HEK293 (cell line): ENCODE data around the gene ADAMTS10.

ENCODE experiments used
- SP7 ChIP-seq: fragments of 450-650 bp; formaldehyde crosslinking; IDR thresholded peaks from 2 replicates; pipeline ENCODE4 v1.5.1; 2016; ENCODE audit warnings: missing biosample characterization, missing genetic modification characterization
- ZFP37 ChIP-seq: fragments of 450-650 bp; formaldehyde crosslinking; IDR thresholded peaks from 2 replicates; pipeline ENCODE4 v1.5.1; 2016; ENCODE audit warnings: missing biosample characterization, missing genetic modification characterization
- ZNF174 ChIP-seq: fragments of 450-650 bp; formaldehyde crosslinking; IDR thresholded peaks from 2 replicates; pipeline ENCODE4 v1.5.0; 2017; ENCODE audit warnings: missing biosample characterization, mild to moderate bottlenecking, missing genetic modification characterization
- ZNF266 ChIP-seq: fragments of 450-650 bp; formaldehyde crosslinking; IDR thresholded peaks from 2 replicates; pipeline ENCODE4 v1.5.1; 2016; ENCODE audit warnings: missing biosample characterization, missing genetic modification characterization, low read depth
- ZNF560 ChIP-seq: fragments of 450-650 bp; formaldehyde crosslinking; IDR thresholded peaks from 2 replicates; pipeline ENCODE4 v1.5.1; 2017; ENCODE audit warnings: missing biosample characterization, missing genetic modification characterization, borderline replicate concordance
- TF ChIP-seq, protein P1 (sequence below): fragments of 450-650 bp; formaldehyde crosslinking; IDR thresholded peaks from 2 replicates; pipeline ENCODE4 v1.5.1; 2016; ENCODE audit warnings: missing biosample characterization, missing genetic modification characterization
- TF ChIP-seq, protein P2 (sequence below): fragments of 450-650 bp; formaldehyde crosslinking; IDR thresholded peaks from 2 replicates; pipeline ENCODE4 v1.5.1; 2016; ENCODE audit warnings: missing biosample characterization, missing genetic modification characterization
- TF ChIP-seq, protein P3 (sequence below): fragments of 450-650 bp; formaldehyde crosslinking; IDR thresholded peaks from 2 replicates; pipeline ENCODE4 v1.5.1; 2016; ENCODE audit warnings: missing biosample characterization, missing genetic modification characterization
- TF ChIP-seq, protein P4 (sequence below): fragments of 450-650 bp; formaldehyde crosslinking; IDR thresholded peaks from 2 replicates; pipeline ENCODE4 v1.5.1; 2016; ENCODE audit warnings: missing biosample characterization, missing genetic modification characterization

- TF ChIP-seq ZNF560 (tag by site-specific recombination): no peak
- TF ChIP-seq, protein P1, sequence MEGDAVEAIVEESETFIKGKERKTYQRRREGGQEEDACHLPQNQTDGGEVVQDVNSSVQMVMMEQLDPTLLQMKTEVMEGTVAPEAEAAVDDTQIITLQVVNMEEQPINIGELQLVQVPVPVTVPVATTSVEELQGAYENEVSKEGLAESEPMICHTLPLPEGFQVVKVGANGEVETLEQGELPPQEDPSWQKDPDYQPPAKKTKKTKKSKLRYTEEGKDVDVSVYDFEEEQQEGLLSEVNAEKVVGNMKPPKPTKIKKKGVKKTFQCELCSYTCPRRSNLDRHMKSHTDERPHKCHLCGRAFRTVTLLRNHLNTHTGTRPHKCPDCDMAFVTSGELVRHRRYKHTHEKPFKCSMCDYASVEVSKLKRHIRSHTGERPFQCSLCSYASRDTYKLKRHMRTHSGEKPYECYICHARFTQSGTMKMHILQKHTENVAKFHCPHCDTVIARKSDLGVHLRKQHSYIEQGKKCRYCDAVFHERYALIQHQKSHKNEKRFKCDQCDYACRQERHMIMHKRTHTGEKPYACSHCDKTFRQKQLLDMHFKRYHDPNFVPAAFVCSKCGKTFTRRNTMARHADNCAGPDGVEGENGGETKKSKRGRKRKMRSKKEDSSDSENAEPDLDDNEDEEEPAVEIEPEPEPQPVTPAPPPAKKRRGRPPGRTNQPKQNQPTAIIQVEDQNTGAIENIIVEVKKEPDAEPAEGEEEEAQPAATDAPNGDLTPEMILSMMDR: no peak
- TF ChIP-seq, protein P2, sequence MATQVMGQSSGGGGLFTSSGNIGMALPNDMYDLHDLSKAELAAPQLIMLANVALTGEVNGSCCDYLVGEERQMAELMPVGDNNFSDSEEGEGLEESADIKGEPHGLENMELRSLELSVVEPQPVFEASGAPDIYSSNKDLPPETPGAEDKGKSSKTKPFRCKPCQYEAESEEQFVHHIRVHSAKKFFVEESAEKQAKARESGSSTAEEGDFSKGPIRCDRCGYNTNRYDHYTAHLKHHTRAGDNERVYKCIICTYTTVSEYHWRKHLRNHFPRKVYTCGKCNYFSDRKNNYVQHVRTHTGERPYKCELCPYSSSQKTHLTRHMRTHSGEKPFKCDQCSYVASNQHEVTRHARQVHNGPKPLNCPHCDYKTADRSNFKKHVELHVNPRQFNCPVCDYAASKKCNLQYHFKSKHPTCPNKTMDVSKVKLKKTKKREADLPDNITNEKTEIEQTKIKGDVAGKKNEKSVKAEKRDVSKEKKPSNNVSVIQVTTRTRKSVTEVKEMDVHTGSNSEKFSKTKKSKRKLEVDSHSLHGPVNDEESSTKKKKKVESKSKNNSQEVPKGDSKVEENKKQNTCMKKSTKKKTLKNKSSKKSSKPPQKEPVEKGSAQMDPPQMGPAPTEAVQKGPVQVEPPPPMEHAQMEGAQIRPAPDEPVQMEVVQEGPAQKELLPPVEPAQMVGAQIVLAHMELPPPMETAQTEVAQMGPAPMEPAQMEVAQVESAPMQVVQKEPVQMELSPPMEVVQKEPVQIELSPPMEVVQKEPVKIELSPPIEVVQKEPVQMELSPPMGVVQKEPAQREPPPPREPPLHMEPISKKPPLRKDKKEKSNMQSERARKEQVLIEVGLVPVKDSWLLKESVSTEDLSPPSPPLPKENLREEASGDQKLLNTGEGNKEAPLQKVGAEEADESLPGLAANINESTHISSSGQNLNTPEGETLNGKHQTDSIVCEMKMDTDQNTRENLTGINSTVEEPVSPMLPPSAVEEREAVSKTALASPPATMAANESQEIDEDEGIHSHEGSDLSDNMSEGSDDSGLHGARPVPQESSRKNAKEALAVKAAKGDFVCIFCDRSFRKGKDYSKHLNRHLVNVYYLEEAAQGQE: no peak
- no peak for TF ChIP-seq SP7 (tag by site-specific recombination)
- TF ChIP-seq ZFP37 (tag by site-specific recombination): no peak
- TF ChIP-seq, protein P3, sequence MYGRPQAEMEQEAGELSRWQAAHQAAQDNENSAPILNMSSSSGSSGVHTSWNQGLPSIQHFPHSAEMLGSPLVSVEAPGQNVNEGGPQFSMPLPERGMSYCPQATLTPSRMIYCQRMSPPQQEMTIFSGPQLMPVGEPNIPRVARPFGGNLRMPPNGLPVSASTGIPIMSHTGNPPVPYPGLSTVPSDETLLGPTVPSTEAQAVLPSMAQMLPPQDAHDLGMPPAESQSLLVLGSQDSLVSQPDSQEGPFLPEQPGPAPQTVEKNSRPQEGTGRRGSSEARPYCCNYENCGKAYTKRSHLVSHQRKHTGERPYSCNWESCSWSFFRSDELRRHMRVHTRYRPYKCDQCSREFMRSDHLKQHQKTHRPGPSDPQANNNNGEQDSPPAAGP: no peak
- TF ChIP-seq, protein P4, sequence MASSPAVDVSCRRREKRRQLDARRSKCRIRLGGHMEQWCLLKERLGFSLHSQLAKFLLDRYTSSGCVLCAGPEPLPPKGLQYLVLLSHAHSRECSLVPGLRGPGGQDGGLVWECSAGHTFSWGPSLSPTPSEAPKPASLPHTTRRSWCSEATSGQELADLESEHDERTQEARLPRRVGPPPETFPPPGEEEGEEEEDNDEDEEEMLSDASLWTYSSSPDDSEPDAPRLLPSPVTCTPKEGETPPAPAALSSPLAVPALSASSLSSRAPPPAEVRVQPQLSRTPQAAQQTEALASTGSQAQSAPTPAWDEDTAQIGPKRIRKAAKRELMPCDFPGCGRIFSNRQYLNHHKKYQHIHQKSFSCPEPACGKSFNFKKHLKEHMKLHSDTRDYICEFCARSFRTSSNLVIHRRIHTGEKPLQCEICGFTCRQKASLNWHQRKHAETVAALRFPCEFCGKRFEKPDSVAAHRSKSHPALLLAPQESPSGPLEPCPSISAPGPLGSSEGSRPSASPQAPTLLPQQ (tag by site-specific recombination): no peak
- no peak for TF ChIP-seq ZNF266 (tag by site-specific recombination)
- TF ChIP-seq ZNF174 (tag by site-specific recombination): no peak
Observed at GRCh38 chr19:8612807-8613171, 2.3 kb upstream of the ADAMTS10 start.
